Activated CD8-positive, alpha-beta T cell treated with anti-CD3 and anti-CD28 coated beads for 36 hours (primary cell): ENCODE data around the gene IRAK4. TPM values are rescaled to one million over a fixed set of nuclear protein-coding genes. Genes with fewer than 3 reads are reported as not detected.

Experiments
- ATAC-seq: fragments of 200-7000 bp; cut with Tn5 transposase; one replicate; pipeline ENCODE4 v1.10.0; 2021; ENCODE audit warnings: mild to moderate bottlenecking, moderate library complexity
- CTCF ChIA-PET: fragments of 350-600 bp; sonication (Branson Sonifier 250); formaldehyde crosslinking; loops from one replicate; lab custom pipeline; 2021; ENCODE audit warnings: antibody characterized with exemption; lab: Charles Lee
- POLR2A ChIA-PET: fragments of 350-600 bp; sonication (Branson Sonifier 250); formaldehyde crosslinking; loops from one replicate; lab custom pipeline; 2021; ENCODE audit warnings: antibody characterized with exemption; lab: Charles Lee
- DNase-seq: peaks from one replicate; pipeline ENCODE4 v3.0.0-alpha.2; 2020
- H3K27ac Mint-ChIP-seq: one replicate; pipeline ENCODE4 v1.8.0; 2021; ENCODE audit warnings: mild to moderate bottlenecking, mixed read lengths
- H3K27me3 Mint-ChIP-seq: one replicate; pipeline ENCODE4 v1.8.0; 2021; ENCODE audit warnings: mixed read lengths
- H3K36me3 Mint-ChIP-seq: one replicate; pipeline ENCODE4 v1.8.0; 2021; ENCODE audit warnings: low read depth, mixed read lengths
- H3K4me1 Mint-ChIP-seq: one replicate; pipeline ENCODE4 v1.8.0; 2021; ENCODE audit warnings: low read depth, mixed read lengths
- H3K4me3 Mint-ChIP-seq: one replicate; pipeline ENCODE4 v1.8.0; 2021; ENCODE audit warnings: mild to moderate bottlenecking, moderate library complexity, mixed read lengths
- H3K9me3 Mint-ChIP-seq: one replicate; pipeline ENCODE4 v1.8.0; 2021; ENCODE audit warnings: mixed read lengths
- intact Hi-C: fragments of 100-400 bp; cut with micrococcal nuclease; formaldehyde crosslinking; loops from one replicate; pipeline ENCODE4 v1.10.0; 2022
- total RNA-seq, 2 experiments: library from RNA; stranded (reverse); gene quantifications; one replicate each; pipeline ENCODE4 v1.2.3, GENCODE V29; 2021
- TF ChIP-seq, protein P1 (sequence below): fragments of 200-600 bp; IDR thresholded peaks from one replicate; pipeline ENCODE4 v1.8.0; 2022; ENCODE audit warnings: antibody characterized with exemption, mild to moderate bottlenecking

IRAK4 gene
- total RNA-seq, 2 experiments from 2014 or later, result 24.0 TPM

DNA sequence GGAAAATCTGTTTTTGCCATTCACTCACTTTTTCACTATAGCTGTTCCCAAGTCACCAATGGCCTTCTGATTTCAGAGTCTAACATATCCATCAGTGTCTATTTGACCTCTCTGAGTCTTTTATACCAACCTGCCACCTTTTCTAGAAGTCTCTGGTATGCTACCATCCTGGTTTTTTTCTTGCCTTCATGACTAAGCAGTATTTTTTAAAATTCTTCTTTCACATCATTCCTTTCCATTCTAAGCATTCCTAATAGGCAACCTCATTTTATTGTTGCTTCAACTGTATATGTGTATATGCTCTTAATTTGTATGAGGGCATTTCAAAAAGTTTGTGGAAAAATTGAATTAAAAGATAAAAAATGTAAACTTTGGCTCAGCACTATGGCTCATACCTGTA lies 5.0 kb downstream of the IRAK4 start:
- H3K27me3 Mint-ChIP-seq, result no peaks in the 10 kb centered on the region
- TF ChIP-seq, protein P1, sequence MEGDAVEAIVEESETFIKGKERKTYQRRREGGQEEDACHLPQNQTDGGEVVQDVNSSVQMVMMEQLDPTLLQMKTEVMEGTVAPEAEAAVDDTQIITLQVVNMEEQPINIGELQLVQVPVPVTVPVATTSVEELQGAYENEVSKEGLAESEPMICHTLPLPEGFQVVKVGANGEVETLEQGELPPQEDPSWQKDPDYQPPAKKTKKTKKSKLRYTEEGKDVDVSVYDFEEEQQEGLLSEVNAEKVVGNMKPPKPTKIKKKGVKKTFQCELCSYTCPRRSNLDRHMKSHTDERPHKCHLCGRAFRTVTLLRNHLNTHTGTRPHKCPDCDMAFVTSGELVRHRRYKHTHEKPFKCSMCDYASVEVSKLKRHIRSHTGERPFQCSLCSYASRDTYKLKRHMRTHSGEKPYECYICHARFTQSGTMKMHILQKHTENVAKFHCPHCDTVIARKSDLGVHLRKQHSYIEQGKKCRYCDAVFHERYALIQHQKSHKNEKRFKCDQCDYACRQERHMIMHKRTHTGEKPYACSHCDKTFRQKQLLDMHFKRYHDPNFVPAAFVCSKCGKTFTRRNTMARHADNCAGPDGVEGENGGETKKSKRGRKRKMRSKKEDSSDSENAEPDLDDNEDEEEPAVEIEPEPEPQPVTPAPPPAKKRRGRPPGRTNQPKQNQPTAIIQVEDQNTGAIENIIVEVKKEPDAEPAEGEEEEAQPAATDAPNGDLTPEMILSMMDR, result no peak
- DNase-seq (no peak), ATAC-seq (no peak)
- H3K27ac Mint-ChIP-seq, result no peak overlapping the region
- H3K9me3 Mint-ChIP-seq, result no peaks in the 10 kb centered on the region
- H3K36me3 Mint-ChIP-seq, result peaks cover 28% of the 10 kb centered on the region
- ChIA-PET CTCF (interaction anchor here (2.0 kb wide), 1 partner anchor 119 kb away, joined by 8 read pairs; no protein-coding TSS in a partner anchor), POLR2A (no interaction called here)
- H3K4me3 Mint-ChIP-seq, result no peak overlapping the region
- H3K4me1 Mint-ChIP-seq, result peaks cover 39% of the 10 kb centered on the region
- intact Hi-C loops, result no loop called here

GRCh38 chr12:43764528-43764927 lies 5.8 kb downstream of the IRAK4 start:
- Mint-ChIP-seq H3K36me3 (peaks cover 30% of the 10 kb centered on the region), H3K27ac (no peak overlapping the region), H3K4me3 (no peak overlapping the region), H3K9me3 (no peaks in the 10 kb centered on the region), H3K27me3 (no peaks in the 10 kb centered on the region), H3K4me1 (peaks cover 39% of the 10 kb centered on the region)
- intact Hi-C loops, result no loop called here
- TF ChIP-seq, protein P1, result no peak
- ATAC-seq (no peak), DNase-seq (no peak)
- ChIA-PET CTCF (interaction anchor here (1.3 to 2.0 kb wide), 2 partner anchors 22 to 118 kb away, joined by 3 to 8 read pairs; no protein-coding TSS in a partner anchor), POLR2A (no interaction called here)

DNA sequence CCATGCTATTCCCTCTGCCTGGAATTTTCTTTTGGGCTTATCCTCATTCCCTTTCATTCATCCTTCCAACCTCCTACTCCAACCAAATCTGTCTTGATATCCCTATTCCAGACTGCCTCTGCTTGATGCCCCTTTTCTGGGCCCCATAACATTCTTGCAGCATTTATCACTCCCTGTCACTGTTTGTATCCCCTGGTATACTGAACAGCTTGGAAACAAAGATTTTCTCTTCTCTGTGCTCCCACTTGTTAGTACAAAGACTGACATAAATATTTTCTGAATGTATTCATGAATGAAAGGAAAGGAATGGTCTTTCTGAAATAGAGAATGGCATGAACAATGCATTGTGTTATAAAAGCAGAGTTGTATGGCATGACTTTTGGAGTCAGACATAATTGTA lies 7.5 kb downstream of the IRAK4 start:
- no peak for ATAC-seq
- ChIA-PET CTCF (interaction anchor here (0.9 kb wide), 1 partner anchor 11 kb away, joined by 3 read pairs; no protein-coding TSS in a partner anchor), POLR2A (no interaction called here)
- Mint-ChIP-seq H3K36me3 (peaks cover 39% of the 10 kb centered on the region), H3K27ac (no peak overlapping the region), H3K27me3 (no peaks in the 10 kb centered on the region), H3K4me3 (no peak overlapping the region), H3K4me1 (peaks cover 31% of the 10 kb centered on the region), H3K9me3 (no peaks in the 10 kb centered on the region)
- TF ChIP-seq, protein P1, result no peak
- DNase-seq, result no peak
- intact Hi-C loops, result no loop called here

DNA sequence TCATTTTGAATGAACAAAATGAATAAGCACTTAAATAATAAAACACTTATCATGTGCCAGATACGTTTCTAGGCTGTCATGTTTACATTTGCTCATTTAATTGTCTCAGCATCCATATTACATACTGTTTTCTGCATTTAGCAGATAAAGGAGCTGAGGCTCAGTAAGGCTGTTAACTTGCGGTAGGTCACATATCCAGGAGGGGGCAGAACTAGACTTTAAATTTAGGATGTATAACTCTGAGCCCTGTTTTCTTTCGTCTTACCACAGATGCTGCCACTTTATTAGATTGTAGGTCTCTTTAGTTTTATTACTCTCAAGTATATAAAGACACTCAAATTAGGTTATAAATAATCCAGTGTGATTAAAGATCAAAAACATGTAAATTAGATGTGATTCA lies 17.7 kb downstream of the IRAK4 start:
- no peaks in the 10 kb centered on the region for H3K4me1 Mint-ChIP-seq
- no peaks in the 10 kb centered on the region for H3K27me3 Mint-ChIP-seq
- POLR2A ChIA-PET, result interaction anchor here (1.2 kb wide), 1 partner anchor 59 kb away, joined by 3 read pairs; no protein-coding TSS in a partner anchor
- CTCF ChIA-PET, result interaction anchor here (0.8 to 2.8 kb wide), 5 partner anchors 14 to 106 kb away, joined by 3 to 36 read pairs (median 6); no protein-coding TSS in a partner anchor
- no peak overlapping the region for H3K4me3 Mint-ChIP-seq
- peak; percentile 27 for DNase-seq
- peak; percentile 55 for ATAC-seq
- TF ChIP-seq, protein P1, result peak; percentile 42
- H3K27ac Mint-ChIP-seq, result no peak overlapping the region
- H3K9me3 Mint-ChIP-seq, result no peaks in the 10 kb centered on the region
- intact Hi-C loops, result loop anchor here (2.0 kb wide), 1 partner anchor 106 kb away; no protein-coding TSS in a partner anchor
- H3K36me3 Mint-ChIP-seq, result peaks cover 13% of the 10 kb centered on the region

DNA sequence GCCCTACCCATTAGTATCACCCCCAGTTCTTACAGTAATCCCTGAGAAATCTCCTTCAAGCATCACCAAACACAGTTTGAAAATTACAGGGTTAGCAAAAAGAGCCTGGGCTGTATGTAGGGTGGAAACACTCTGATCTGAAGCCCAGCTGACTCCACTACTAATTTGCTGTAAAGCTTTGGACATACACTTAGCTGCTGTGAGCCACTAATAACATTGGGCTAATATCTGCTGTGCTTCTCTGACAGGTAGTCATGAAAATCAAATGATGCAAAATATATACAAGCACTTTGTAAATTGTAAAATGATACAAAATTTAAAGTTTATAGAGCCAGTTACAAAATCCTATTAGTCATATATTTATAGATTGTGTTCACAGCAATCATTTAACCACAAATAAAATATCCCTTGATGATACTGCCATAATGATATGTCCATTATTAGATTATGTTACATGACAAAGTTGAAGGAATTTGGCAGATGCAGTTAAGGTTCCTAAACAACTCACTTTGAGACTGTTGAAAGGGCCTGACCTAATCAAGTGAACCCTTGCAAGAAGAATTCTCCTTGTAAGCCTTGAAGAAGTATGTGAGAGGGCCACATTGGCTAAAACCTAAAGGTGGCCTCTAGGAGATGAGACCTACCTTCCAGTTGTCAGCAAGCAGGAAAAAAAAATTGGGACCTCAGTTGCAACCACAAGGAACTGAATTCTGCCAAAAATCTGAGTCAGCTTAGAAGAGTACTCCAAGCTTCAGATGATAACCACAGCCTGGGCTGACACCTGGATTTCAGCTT lies 28.3 kb downstream of the IRAK4 start:
- Mint-ChIP-seq H3K27ac (no peak overlapping the region), H3K36me3 (peaks cover 23% of the 10 kb centered on the region), H3K4me3 (no peak overlapping the region), H3K27me3 (no peaks in the 10 kb centered on the region), H3K4me1 (no peaks in the 10 kb centered on the region), H3K9me3 (no peaks in the 10 kb centered on the region)
- intact Hi-C loops, result no loop called here
- TF ChIP-seq, protein P1, result no peak
- ATAC-seq (no peak), DNase-seq (no peak)
- ChIA-PET CTCF (no interaction called here), POLR2A (interaction anchor here (0.6 kb wide), 1 partner anchor 29 kb away, joined by 3 read pairs; the partner anchor contains the start of genes IRAK4 and PUS7L)
